Measurements from ENCODE around the gene ZC3H14. TPM values are rescaled to one million over a fixed set of nuclear protein-coding genes. Genes with fewer than 3 reads are reported as not detected.

ZC3H14 gene
- total RNA-seq, 1 experiment from 2014 or later = 66.2 TPM

DNA sequence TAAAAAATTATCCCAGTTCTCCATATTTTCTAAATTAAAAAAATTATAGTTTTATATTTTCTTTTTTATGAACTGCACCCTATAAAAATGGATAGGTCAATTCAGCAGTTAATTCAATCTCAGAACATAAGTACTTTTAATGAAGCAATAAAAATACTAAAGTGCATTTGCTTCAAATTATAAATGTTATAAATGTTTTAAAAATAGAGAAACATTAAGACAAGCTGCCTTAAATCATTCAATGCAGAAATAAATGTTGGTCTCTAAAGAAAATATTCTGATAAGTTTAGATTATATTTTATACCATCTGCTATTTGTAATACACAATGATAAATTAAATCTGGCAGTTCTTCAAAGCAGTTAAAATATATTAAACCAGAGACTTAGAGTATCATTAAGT is 65.6 kb downstream of the ZC3H14 start:
- no peaks in the 10 kb centered on the region for H3K9me2 ChIP-seq (ENCODE audit: insufficient read depth)
- ChIA-PET CTCF (no interaction called here), RAD21 (ENCODE audit: low non-redundant PET in 1 of 2, low total read pairs in 2 of 2, uncharacterized antibody in 2 of 2, unreplicated experiment in 2 of 2) (no interaction called here), POLR2A (no interaction called here)
- intact Hi-C loops (cut with micrococcal nuclease) = no loop called here
- no peak overlapping the region for H3K4me3 ChIP-seq (replicated peaks in 1 of 2; ENCODE audit: low read depth in 1 of 2, low read length in 2 of 2)
- H3K79me2 ChIP-seq (ENCODE audit: insufficient read depth, low read length) = no peaks in the 10 kb centered on the region
- no peaks in the 10 kb centered on the region for H3K9me3 ChIP-seq (ENCODE audit: control insufficient read depth in 1 of 2, insufficient read depth in 1 of 2, low read depth in 1 of 2, low read length in 2 of 2)
- no TSS peak for BruUV-seq (replicated peaks)
- no peaks in the 10 kb centered on the region for H3K36me3 ChIP-seq (ENCODE audit: control insufficient read depth in 1 of 2, insufficient read depth in 2 of 2, low read length in 2 of 2)
- ATAC-seq (no peak), DNase-seq (ENCODE audit: low read depth, low spot score) (no peak)
- H4K20me1 ChIP-seq (ENCODE audit: insufficient read depth) = no peaks in the 10 kb centered on the region
- TF ChIP-seq SIN3A (IDR thresholded peaks at IDR 0.05; ENCODE audit: low read depth) (no peak), CTCF (IDR thresholded peaks at IDR 0.05 in 2 of 3, conservative IDR thresholded peaks at IDR 0.05 in 1 of 3; ENCODE audit: borderline replicate concordance in 1 of 3, insufficient read depth in 1 of 3, low read depth in 2 of 3, low read length in 2 of 3) (no peak), POLR2AphosphoS5 (IDR thresholded peaks at IDR 0.05; ENCODE audit: low read depth, low read length) (no peak), EZH2 (IDR thresholded peaks at IDR 0.05) (no peak), EGR1 (IDR thresholded peaks at IDR 0.05; ENCODE audit: low read depth) (no peak), ZNF274 (IDR thresholded peaks at IDR 0.05; ENCODE audit: low read depth, low read length) (no peak), RAD21 (IDR thresholded peaks at IDR 0.05; ENCODE audit: low read depth) (no peak), SRF (IDR thresholded peaks at IDR 0.05; ENCODE audit: low read depth) (no peak)
- TF ChIP-seq, protein P1, sequence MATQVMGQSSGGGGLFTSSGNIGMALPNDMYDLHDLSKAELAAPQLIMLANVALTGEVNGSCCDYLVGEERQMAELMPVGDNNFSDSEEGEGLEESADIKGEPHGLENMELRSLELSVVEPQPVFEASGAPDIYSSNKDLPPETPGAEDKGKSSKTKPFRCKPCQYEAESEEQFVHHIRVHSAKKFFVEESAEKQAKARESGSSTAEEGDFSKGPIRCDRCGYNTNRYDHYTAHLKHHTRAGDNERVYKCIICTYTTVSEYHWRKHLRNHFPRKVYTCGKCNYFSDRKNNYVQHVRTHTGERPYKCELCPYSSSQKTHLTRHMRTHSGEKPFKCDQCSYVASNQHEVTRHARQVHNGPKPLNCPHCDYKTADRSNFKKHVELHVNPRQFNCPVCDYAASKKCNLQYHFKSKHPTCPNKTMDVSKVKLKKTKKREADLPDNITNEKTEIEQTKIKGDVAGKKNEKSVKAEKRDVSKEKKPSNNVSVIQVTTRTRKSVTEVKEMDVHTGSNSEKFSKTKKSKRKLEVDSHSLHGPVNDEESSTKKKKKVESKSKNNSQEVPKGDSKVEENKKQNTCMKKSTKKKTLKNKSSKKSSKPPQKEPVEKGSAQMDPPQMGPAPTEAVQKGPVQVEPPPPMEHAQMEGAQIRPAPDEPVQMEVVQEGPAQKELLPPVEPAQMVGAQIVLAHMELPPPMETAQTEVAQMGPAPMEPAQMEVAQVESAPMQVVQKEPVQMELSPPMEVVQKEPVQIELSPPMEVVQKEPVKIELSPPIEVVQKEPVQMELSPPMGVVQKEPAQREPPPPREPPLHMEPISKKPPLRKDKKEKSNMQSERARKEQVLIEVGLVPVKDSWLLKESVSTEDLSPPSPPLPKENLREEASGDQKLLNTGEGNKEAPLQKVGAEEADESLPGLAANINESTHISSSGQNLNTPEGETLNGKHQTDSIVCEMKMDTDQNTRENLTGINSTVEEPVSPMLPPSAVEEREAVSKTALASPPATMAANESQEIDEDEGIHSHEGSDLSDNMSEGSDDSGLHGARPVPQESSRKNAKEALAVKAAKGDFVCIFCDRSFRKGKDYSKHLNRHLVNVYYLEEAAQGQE (IDR thresholded peaks at IDR 0.05; ENCODE audit: low read depth) = no peak
- H3K27me3 ChIP-seq (ENCODE audit: insufficient read depth, low read length) = no peaks in the 10 kb centered on the region
- no peak overlapping the region for H3K4me2 ChIP-seq (ENCODE audit: low read length)
- H3K4me1 ChIP-seq (ENCODE audit: control insufficient read depth in 1 of 2, insufficient read depth in 2 of 2, low read length in 2 of 2) = no peaks in the 10 kb centered on the region
- no peak overlapping the region for H3K27ac ChIP-seq (ENCODE audit: low read depth, low read length)
- H3K9ac ChIP-seq (ENCODE audit: low read length) = no peak overlapping the region
- no peak overlapping the region for H2AFZ ChIP-seq (ENCODE audit: low read depth, low read length, poor library complexity, severe bottlenecking)
